Measurements from ENCODE around the gene PRKG1.

GRCh38 chr10:52335665-52336064, 1261.4 kb downstream of the PRKG1 start:
- TF ChIP-seq CTCF (IDR thresholded peaks at IDR 0.05) (no peak), EZH2 (IDR thresholded peaks at IDR 0.05; ENCODE audit: borderline replicate concordance, insufficient read depth, low read depth, low read length, poor library complexity, severe bottlenecking) (no peak)

All from B cell (primary cell).